ENCODE results near the gene CSMD2. TPM values are rescaled to one million over a fixed set of nuclear protein-coding genes. Genes with fewer than 3 reads are reported as not detected.

Gene CSMD2
- total and polyA plus RNA-seq, 2 of the 4 experiments (the other 2 are of a cell fraction): under 0.01 to 0.36 TPM

- TF ChIP-seq CHD1 (IDR thresholded peaks at IDR 0.05; ENCODE audit: low read depth, low read length) (no peak), RAD21 (IDR thresholded peaks at IDR 0.05; ENCODE audit: low read length) (no peak), FOS (IDR thresholded peaks at IDR 0.05; ENCODE audit: low read depth, low read length) (no peak), MXI1 (IDR thresholded peaks at IDR 0.05; ENCODE audit: borderline replicate concordance, low read depth, low read length) (no peak), USF2 (IDR thresholded peaks at IDR 0.05; ENCODE audit: low read depth, low read length) (no peak), BHLHE40 (IDR thresholded peaks at IDR 0.05; ENCODE audit: low read depth, low read length) (no peak), RFX5 (IDR thresholded peaks at IDR 0.05; ENCODE audit: low read depth, low read length) (no peak), CTCF (conservative IDR thresholded peaks at IDR 0.05; ENCODE audit: low read depth, low read length) (no peak), RCOR1 (IDR thresholded peaks at IDR 0.05; ENCODE audit: insufficient replicate concordance, low read length) (no peak), POLR2A (IDR thresholded peaks at IDR 0.05; ENCODE audit: low read depth, low read length) (no peak), ELK1 (IDR thresholded peaks at IDR 0.05; ENCODE audit: borderline replicate concordance, low read depth, low read length) (no peak), SMC3 (IDR thresholded peaks at IDR 0.05; ENCODE audit: low read depth, low read length) (no peak), NFE2L2 (IDR thresholded peaks at IDR 0.05; ENCODE audit: low read depth, low read length) (no peak), MAZ (IDR thresholded peaks at IDR 0.05; ENCODE audit: borderline replicate concordance, low read depth, low read length) (no peak)
- in situ Hi-C loops (cut with MboI; ENCODE audit: low sequenced_read_pairs): no loop called here
- H3K9me3 ChIP-seq (ENCODE audit: control insufficient read depth, insufficient read depth, low read length): no peaks in the 10 kb centered on the region
- H3K4me3 ChIP-seq (ENCODE audit: insufficient read depth, low read depth, low read length): no peak overlapping the region
- no peak overlapping the region for H3K23ac ChIP-seq (ENCODE audit: low read depth, low read length)
- 0% methylated on average over 1 of the region's 3 CpGs; no CpG with 5 or more reads in 1 of the 2 experiments for WGBS, 2 experiments (ENCODE audit: extremely low coverage in 2 of 2, insufficient read length in 1 of 2)
- no peaks in the 10 kb centered on the region for H3K27me3 ChIP-seq (ENCODE audit: control insufficient read depth, insufficient read depth, low read length)
- H3K14ac ChIP-seq (replicated peaks; ENCODE audit: low read depth, low read length): no peak overlapping the region
- H3K9ac ChIP-seq (ENCODE audit: low read depth, low read length): no peak overlapping the region
- no peak overlapping the region for H2AK5ac ChIP-seq (ENCODE audit: low read depth, low read length)
- CTCF ChIA-PET: no interaction called here
- no peaks in the 10 kb centered on the region for H4K20me1 ChIP-seq (ENCODE audit: insufficient read depth, low read length)
- no peak overlapping the region for H2BK15ac ChIP-seq (ENCODE audit: low read depth, low read length)
- no peak overlapping the region for H3K27ac ChIP-seq (ENCODE audit: insufficient read depth, low read length)
- H2BK120ac ChIP-seq (ENCODE audit: low read depth, low read length): no peak overlapping the region
- no peak overlapping the region for H4K8ac ChIP-seq (ENCODE audit: low read depth in 2 of 2, low read length in 2 of 2)
- no peak for DNase-seq
- H3K56ac ChIP-seq (ENCODE audit: extremely low read depth, insufficient read depth, low read length): no peak overlapping the region
- no peak overlapping the region for H3K4me2 ChIP-seq (ENCODE audit: low read depth, low read length)
- H2BK20ac ChIP-seq (ENCODE audit: low read depth, low read length): no peak overlapping the region
- dilution Hi-C loops (cut with HindIII; ENCODE audit: low sequenced_read_pairs, unreplicated experiment): no loop called here
- H3K36me3 ChIP-seq (ENCODE audit: control insufficient read depth, insufficient read depth, low read length): no peaks in the 10 kb centered on the region
- POLR2A ChIA-PET (ENCODE audit: unreplicated experiment): no interaction called here
- H2AFZ ChIP-seq (replicated peaks; ENCODE audit: low read length, poor library complexity): no peak overlapping the region
- no peak overlapping the region for H3K18ac ChIP-seq (ENCODE audit: low read depth, low read length)
- no peak overlapping the region for H4K91ac ChIP-seq (ENCODE audit: insufficient read depth, low read depth, low read length)
- H3K4me1 ChIP-seq (ENCODE audit: control insufficient read depth, insufficient read depth, low read length): no peaks in the 10 kb centered on the region
- no peak overlapping the region for H2BK5ac ChIP-seq (ENCODE audit: low read depth, low read length, poor library complexity, severe bottlenecking)
- no peaks in the 10 kb centered on the region for H3K79me1 ChIP-seq (ENCODE audit: low read depth in 1 of 2, low read length in 2 of 2)
- no TSS peak for BruUV-seq (replicated peaks)
- no peaks in the 10 kb centered on the region for H3K9me1 ChIP-seq (ENCODE audit: insufficient read depth, low read length)
- H4K5ac ChIP-seq (ENCODE audit: low read depth, low read length): no peak overlapping the region
- no peak for ATAC-seq (ENCODE audit: low read depth)
- H3K4ac ChIP-seq (ENCODE audit: low read depth, low read length): no peak overlapping the region
- intact Hi-C loops (cut with micrococcal nuclease): no loop called here
- H2AK9ac ChIP-seq (replicated peaks; ENCODE audit: low read depth, low read length, poor library complexity): no peak overlapping the region
Measured at GRCh38 chr1:34156739-34157138, 8.3 kb downstream of the CSMD2 start.
